Measurements from ENCODE around the gene FTCD. TPM values are rescaled to one million over a fixed set of nuclear protein-coding genes. Genes with fewer than 3 reads are reported as not detected.
"Not testable (repeated sequence)": the region's sequence is repeated elsewhere in the genome, so short reads cannot be mapped to it uniquely, and the experiment has no call there.

The FTCD gene
- polyA plus RNA-seq, 3 donors = not detected

GRCh38 chr21:46149205-46149901 is 6.0 kb downstream of the FTCD start:
- no peaks in the 10 kb centered on the region for H3K36me3 ChIP-seq (replicated peaks in 1 of 2; ENCODE audit: control insufficient read depth in 1 of 2, insufficient read depth in 2 of 2, low read length in 2 of 2)
- no peaks in the 10 kb centered on the region for H3K4me1 Mint-ChIP-seq
- peaks cover 2 to 3% (median 2%) of the 10 kb centered on the region in 3 donors for H3K27me3 Mint-ChIP-seq (ENCODE audit: low read depth in 3 of 3)
- no peak overlapping the region for H3K4me2 ChIP-seq (replicated peaks; ENCODE audit: extremely low read depth, low read length, poor library complexity, severe bottlenecking)
- H3K4me3 ChIP-seq (replicated peaks in 1 of 3; ENCODE audit: low read depth in 2 of 3, low read length in 3 of 3) = no peak overlapping the region
- no peak overlapping the region for H2AFZ ChIP-seq (ENCODE audit: insufficient read depth, low read depth, low read length, poor library complexity, severe bottlenecking)
- no peaks in the 10 kb centered on the region for H3K79me2 ChIP-seq (ENCODE audit: insufficient read depth, low read length)
- H3K27ac ChIP-seq (ENCODE audit: low read depth in 1 of 2, low read length in 2 of 2) = no peak overlapping the region
- H3K4me1 ChIP-seq (ENCODE audit: control insufficient read depth in 1 of 2, insufficient read depth in 2 of 2, low read length in 2 of 2) = no peaks in the 10 kb centered on the region
- no peak overlapping the region for H3K27ac Mint-ChIP-seq
- H3K27me3 ChIP-seq (ENCODE audit: control insufficient read depth in 2 of 2, insufficient read depth in 2 of 2, low read length in 2 of 2) = no peaks in the 10 kb centered on the region
- no peak for TF ChIP-seq CTCF (IDR thresholded peaks at IDR 0.05)
- no peak for DNase-seq
- WGBS (ENCODE audit: insufficient coverage) = 95% methylated on average over 19 of the region's 22 CpGs
- H3K36me3 Mint-ChIP-seq = no peaks in the 10 kb centered on the region
- no peaks in the 10 kb centered on the region for H3K9me3 ChIP-seq (replicated peaks in 1 of 2; ENCODE audit: control insufficient read depth in 1 of 2, insufficient read depth in 1 of 2, low read length in 2 of 2)
- no peak overlapping the region for H3K4me3 Mint-ChIP-seq
- H3K9ac ChIP-seq (ENCODE audit: insufficient read depth, low read length, poor library complexity, severe bottlenecking) = no peak overlapping the region
- peaks cover 0 to 1% (median 0%) of the 10 kb centered on the region in 7 donors for H3K9me3 Mint-ChIP-seq
- intact Hi-C loops (cut with micrococcal nuclease) = no loop called here
- no peaks in the 10 kb centered on the region for H4K20me1 ChIP-seq (ENCODE audit: insufficient read depth, low read length)

GRCh38 chr21:46148106-46148505 is 7.3 kb downstream of the FTCD start:
- H2AFZ ChIP-seq (ENCODE audit: insufficient read depth, low read depth, low read length, poor library complexity, severe bottlenecking) = no peak overlapping the region
- Mint-ChIP-seq H3K9me3 (peaks cover 0 to 1% (median 0%) of the 10 kb centered on the region in 7 donors), H3K4me3 (no peak overlapping the region), H3K4me1 (peaks cover 7% of the 10 kb centered on the region), H3K27ac (peak overlapping the region in 1 of 7 donors; percentile 59), H3K27me3 (ENCODE audit: low read depth in 3 of 3) (peaks cover 2 to 3% (median 3%) of the 10 kb centered on the region in 3 donors), H3K36me3 (no peaks in the 10 kb centered on the region)
- H3K9me3 ChIP-seq (replicated peaks in 1 of 2; ENCODE audit: control insufficient read depth in 1 of 2, insufficient read depth in 1 of 2, low read length in 2 of 2) = no peaks in the 10 kb centered on the region
- H3K27me3 ChIP-seq (ENCODE audit: control insufficient read depth in 2 of 2, insufficient read depth in 2 of 2, low read length in 2 of 2) = no peaks in the 10 kb centered on the region
- 95% methylated on average over 7 of the region's 11 CpGs for WGBS (ENCODE audit: insufficient coverage)
- no peaks in the 10 kb centered on the region for H4K20me1 ChIP-seq (ENCODE audit: insufficient read depth, low read length)
- H3K4me3 ChIP-seq (replicated peaks in 1 of 3; ENCODE audit: low read depth in 2 of 3, low read length in 3 of 3) = no peak overlapping the region
- H3K36me3 ChIP-seq (replicated peaks in 1 of 2; ENCODE audit: control insufficient read depth in 1 of 2, insufficient read depth in 2 of 2, low read length in 2 of 2) = no peaks in the 10 kb centered on the region
- H3K79me2 ChIP-seq (ENCODE audit: insufficient read depth, low read length) = no peaks in the 10 kb centered on the region
- TF ChIP-seq CTCF (IDR thresholded peaks at IDR 0.05) = no peak
- peaks cover 3 to 4% of the 10 kb centered on the region in 2 donors for H3K4me1 ChIP-seq (ENCODE audit: control insufficient read depth in 1 of 2, insufficient read depth in 2 of 2, low read length in 2 of 2)
- intact Hi-C loops (cut with micrococcal nuclease) = no loop called here
- H3K27ac ChIP-seq (ENCODE audit: low read depth in 1 of 2, low read length in 2 of 2) = no peak overlapping the region
- no peak for DNase-seq
- no peak overlapping the region for H3K9ac ChIP-seq (ENCODE audit: insufficient read depth, low read length, poor library complexity, severe bottlenecking)
- H3K4me2 ChIP-seq (replicated peaks; ENCODE audit: extremely low read depth, low read length, poor library complexity, severe bottlenecking) = no peak overlapping the region

- not testable (repeated sequence) for DNase-seq; H3K4me1 ChIP-seq (ENCODE audit: control insufficient read depth in 1 of 2, insufficient read depth in 2 of 2, low read length in 2 of 2)
- 69% methylated on average over 9 of the region's 12 CpGs for WGBS (ENCODE audit: insufficient coverage)
Observed at GRCh38 chr21:46147429-46147828, 8.0 kb downstream of the FTCD start.

More at GRCh38 chr21:46147429-46147828, 8.0 kb downstream of the FTCD start:
- H3K9ac ChIP-seq (ENCODE audit: insufficient read depth, low read length, poor library complexity, severe bottlenecking); H3K27ac ChIP-seq (ENCODE audit: low read depth in 1 of 2, low read length in 2 of 2); H3K4me3 ChIP-seq (replicated peaks in 1 of 3; ENCODE audit: low read depth in 2 of 3, low read length in 3 of 3); H2AFZ ChIP-seq (ENCODE audit: insufficient read depth, low read depth, low read length, poor library complexity, severe bottlenecking); H3K36me3 Mint-ChIP-seq; H3K4me1 Mint-ChIP-seq; H3K79me2 ChIP-seq (ENCODE audit: insufficient read depth, low read length); H4K20me1 ChIP-seq (ENCODE audit: insufficient read depth, low read length); H3K9me3 Mint-ChIP-seq; intact Hi-C loops (cut with micrococcal nuclease); H3K4me2 ChIP-seq (replicated peaks; ENCODE audit: extremely low read depth, low read length, poor library complexity, severe bottlenecking); H3K36me3 ChIP-seq (replicated peaks in 1 of 2; ENCODE audit: control insufficient read depth in 1 of 2, insufficient read depth in 2 of 2, low read length in 2 of 2); H3K27me3 Mint-ChIP-seq (ENCODE audit: low read depth in 3 of 3); H3K27me3 ChIP-seq (ENCODE audit: control insufficient read depth in 2 of 2, insufficient read depth in 2 of 2, low read length in 2 of 2); H3K9me3 ChIP-seq (replicated peaks in 1 of 2; ENCODE audit: control insufficient read depth in 1 of 2, insufficient read depth in 1 of 2, low read length in 2 of 2); H3K27ac Mint-ChIP-seq; H3K4me3 Mint-ChIP-seq: not testable (repeated sequence)

All from CD14-positive monocyte (primary cell).